CD1c-positive myeloid dendritic cell (primary cell): ENCODE measurements around the gene DAP.

ENCODE experiments used
- DNase-seq: peaks from one replicate; pipeline ENCODE4 v3.0.0-alpha.2; 2016; ENCODE audit errors: extremely low spot score

DAP gene

GRCh38 chr5:10633271-10634049 is 127.6 kb downstream of the DAP start:
- peak; percentile 16 for DNase-seq

DNA sequence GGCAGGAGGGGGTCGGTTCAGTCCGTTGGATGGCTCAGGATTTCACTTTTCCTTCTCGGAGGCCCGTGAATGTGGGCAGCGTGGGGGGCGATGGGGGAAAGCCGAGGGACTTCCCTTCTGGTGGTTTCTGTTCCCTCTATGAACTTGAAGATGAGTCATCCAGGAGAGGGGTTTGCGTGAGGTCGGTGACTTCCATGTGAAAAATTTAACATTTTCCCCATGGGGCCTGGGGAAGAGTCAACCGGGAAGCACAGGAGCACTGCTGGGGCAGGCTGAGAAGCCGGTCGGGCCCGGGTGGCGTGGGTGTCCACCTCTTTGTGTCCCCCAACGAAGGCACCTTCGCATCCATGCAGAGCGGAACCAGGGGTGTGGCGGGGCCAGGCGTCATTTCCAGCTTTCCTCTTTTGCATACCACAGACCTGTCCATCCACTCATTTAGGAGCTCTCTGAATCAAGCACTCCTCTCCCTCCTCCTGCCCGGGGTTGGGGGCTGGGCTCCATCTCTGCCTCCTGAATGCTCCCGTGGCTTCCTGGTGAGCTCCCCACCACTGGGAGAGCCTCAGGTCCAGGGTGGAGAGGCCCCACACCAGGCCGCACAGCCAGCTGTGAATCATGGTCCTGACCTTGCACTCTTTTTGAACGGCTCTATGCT is 128.8 kb downstream of the DAP start:
- peak; percentile 93 for DNase-seq

- no peak for DNase-seq
Measured at GRCh38 chr5:10631316-10631996, 129.6 kb downstream of the DAP start.

DNA sequence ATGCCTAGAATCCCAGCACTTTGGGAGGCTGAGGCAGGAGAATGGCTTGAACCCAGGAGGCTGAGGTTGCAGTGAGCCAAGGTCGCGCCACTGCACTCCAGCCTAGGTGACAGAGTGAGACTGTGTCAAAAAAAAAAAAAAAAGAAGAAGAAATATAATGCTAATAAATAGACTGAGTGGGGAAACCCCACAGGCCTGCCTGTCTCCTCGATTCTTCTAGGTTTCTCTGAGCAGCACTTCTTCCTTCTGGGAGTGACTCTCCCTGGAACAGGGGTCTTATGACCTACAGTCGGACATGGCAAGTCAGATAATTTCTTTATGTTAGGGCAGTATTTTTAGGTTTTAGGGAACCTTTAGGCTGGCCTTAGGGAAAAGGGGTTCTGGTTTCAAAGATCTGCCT is 130.3 kb downstream of the DAP start:
- DNase-seq = peak; percentile 57

DNA sequence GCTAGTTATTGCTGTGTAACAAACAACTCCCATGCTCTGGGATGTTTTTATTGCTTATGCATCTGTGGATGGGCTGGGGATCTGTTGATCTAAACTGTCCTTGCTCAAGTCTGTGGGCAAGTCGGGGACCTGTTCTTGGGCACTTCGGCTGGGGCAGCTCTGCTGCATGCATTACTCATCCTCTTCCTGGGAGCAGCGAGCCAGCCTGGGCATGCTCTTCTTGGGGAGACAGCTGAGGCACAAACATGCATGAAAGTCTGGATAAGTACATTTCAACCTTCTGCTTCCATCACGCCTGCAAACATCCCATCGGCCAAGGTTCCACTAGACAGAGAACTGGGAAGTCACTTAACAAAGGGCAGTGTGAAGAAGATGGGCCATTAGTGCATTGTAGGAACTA is 130.9 kb downstream of the DAP start:
- no peak for DNase-seq

DNA sequence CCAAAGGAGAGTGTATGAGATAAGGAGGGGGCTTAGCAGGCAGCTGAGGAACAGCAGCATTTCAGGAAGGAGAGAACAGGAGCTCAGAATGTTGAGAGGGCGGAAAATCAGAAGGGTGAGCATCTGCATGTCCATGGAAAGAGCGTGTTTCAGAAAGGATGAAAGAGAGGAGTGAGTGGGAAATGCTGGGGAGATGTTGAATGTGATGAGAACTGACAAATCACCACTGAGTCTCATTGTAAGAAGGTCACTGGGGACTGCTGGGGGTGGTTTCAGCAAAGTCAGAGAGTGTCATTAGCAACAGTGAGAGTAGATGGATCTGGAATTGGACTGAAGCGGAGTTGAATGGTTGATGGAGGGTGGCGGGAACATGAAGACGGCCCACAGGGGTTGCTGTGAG is 131.4 kb downstream of the DAP start:
- no peak for DNase-seq
